IPS-NIHi11 (cell line): ENCODE results near the gene HOXA9.

Experiments
- DNase-seq: peaks from one replicate; pipeline ENCODE4 v3.0.0; 2012; ENCODE audit warnings: mixed read lengths, low spot score

The HOXA9 gene

DNA sequence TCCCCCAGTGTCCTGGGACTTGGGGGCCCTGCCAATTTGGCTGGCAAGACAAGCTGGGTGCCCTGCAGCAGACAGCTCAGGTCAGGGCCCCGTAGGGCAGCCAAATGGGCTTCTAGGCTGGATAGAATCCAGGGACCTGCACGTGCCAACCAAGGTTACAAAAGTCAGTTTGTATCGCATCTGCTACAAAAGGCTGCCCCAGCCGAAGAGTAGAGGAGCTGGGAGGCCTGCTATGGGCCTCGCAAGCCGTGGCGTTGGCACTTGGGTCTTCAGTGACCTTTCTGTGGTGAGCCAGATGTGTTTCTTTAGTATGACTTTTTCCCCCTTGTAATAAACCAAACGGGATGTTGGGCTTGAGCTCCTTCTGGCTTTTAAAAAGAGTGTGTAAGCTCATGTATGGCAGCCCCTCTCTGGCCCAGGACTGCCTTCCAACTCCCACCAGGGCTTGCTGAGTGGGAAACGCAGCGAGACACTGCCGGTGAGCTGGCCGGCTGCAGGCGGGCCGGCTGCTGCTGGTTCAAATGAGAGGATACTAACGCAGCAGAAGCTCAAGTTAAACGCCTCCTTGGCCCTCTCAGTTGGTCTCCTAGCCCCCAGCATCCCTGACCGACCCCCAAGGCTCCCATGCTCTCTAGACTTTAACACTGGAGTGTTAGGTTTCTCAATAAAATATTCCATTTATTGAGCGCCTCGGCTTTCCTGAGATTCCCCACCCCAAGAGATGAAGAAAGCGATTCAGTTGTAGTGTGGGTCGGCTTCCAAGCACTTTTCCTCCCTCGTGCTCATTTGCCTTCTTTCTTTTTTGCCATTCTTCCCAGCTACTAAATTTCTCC, 11.8 kb upstream of the HOXA9 start:
- no peak for DNase-seq

GRCh38 chr7:27176524-27176845, 11.1 kb upstream of the HOXA9 start:
- DNase-seq, result no peak

- peak; percentile 10 for DNase-seq
These were observed 10.5 kb upstream of the HOXA9 start for GRCh38 chr7:27175626-27176523.

GRCh38 chr7:27174874-27175625, 9.7 kb upstream of the HOXA9 start:
- DNase-seq, result peak; percentile 12

DNA sequence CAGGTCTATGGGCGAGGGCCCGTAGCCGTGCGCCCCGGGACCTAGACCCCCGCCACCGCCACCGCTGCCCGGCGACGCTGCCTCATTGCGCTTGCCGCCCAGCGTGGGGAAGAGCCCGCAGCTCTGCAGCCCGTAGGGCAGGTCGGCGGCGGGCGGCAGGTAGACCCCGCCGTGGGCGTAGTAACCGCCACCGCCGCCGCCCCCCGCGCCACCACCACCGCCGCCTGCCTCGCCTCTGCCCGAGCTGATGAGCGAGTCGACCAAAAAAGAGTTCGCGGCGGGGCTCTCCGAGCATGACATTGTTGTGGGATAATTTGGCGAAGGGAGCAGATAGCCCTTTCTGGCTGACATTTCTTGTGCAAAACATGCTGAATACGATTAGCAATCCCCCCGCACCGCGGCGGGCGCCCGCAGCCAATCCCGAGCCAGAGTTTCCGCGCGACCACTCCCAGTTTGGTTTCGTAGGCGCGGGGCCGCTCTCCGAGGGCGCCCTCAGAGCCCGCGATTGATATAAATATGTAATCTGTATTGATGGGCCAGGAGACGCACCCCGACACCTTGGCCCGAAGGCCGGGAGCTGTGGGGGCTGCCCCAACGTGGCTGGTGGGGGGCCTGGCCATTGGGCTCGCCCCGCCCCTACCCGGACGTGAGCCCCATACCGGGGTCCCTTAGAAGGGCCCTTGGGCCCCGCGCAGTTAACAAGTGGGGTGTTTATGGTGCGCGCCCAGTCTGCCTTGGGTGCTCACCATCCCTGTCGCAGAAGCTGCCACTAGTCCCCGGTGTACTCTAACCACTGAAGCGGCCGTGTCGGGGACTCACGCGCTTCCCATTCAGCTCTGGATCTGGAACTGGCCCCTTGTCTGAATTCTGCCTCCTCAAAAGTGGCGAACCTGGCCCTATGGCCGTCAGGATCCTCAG, 8.9 kb upstream of the HOXA9 start, which contains the start of gene HOXA10:
Gene HOXA10 (minus strand): TSS at position 365 of the 918 bp plus-strand sequence. CDS start 14 bp downstream, at position 351.
- peak; percentile 33 for DNase-seq

GRCh38 chr7:27173511-27173955, 8.2 kb upstream of the HOXA9 start:
- DNase-seq, result peak; percentile 39

GRCh38 chr7:27172823-27173510, 7.6 kb upstream of the HOXA9 start:
- DNase-seq, result peak; percentile 22

DNA sequence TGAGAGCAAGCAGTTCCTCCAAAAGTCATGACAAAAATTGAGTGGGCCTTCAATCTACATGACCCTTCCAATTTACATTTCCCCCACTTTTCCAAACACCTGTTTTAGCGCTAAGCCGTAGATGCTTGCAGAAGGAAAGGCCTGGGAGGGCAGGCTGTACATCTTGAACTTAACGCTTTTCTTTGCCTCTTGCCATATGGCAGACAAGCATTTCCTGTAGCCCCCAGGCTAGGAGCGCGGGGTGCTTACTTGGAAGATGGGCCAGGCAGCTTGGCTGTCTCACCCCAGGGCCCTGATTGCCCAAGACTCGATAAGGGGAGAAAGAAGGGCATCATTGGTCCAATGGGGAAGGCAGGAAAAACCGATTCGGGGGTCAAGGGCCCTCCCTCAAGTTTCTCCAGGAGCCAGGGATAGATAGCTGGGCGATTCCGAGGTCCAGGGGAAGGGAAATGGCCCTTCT, 7.0 kb upstream of the HOXA9 start:
- DNase-seq, result no peak

DNA sequence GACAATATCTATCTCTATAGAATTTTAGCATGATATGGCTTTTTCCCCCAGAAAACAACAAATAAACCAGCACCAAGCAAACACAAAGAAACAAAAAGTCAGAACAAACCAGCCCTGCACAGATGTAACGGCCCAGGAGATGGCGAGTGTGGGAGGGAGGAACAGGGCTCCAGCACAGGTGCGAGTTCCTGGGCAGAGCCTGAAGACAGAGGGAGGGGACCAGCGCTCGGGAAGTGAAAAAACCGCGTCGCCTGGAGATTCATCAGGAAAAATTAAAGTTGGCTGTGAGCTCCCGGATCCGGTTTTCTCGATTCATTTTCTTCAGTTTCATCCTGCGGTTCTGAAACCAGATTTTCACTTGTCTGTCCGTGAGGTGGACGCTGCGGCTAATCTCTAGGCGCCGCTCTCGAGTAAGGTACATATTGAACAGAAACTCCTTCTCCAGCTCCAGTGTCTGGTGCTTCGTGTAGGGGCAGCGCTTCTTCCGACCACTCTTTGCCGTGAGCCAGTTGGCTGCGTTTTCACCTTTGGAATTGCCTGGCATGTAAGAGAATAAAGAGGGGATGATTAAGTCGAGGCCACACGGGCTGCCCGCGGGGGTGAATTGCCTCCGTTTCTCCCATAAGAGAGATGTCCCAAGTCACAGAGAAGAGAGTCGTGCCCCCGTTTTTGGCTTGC, 6.4 kb upstream of the HOXA9 start:
- DNase-seq, result no peak

- no peak for DNase-seq
These were observed 5.9 kb upstream of the HOXA9 start for GRCh38 chr7:27171325-27171636.

GRCh38 chr7:27170426-27171324, 5.3 kb upstream of the HOXA9 start:
- no peak for DNase-seq

GRCh38 chr7:27169658-27170425, 4.5 kb upstream of the HOXA9 start:
- DNase-seq, result no peak

DNA sequence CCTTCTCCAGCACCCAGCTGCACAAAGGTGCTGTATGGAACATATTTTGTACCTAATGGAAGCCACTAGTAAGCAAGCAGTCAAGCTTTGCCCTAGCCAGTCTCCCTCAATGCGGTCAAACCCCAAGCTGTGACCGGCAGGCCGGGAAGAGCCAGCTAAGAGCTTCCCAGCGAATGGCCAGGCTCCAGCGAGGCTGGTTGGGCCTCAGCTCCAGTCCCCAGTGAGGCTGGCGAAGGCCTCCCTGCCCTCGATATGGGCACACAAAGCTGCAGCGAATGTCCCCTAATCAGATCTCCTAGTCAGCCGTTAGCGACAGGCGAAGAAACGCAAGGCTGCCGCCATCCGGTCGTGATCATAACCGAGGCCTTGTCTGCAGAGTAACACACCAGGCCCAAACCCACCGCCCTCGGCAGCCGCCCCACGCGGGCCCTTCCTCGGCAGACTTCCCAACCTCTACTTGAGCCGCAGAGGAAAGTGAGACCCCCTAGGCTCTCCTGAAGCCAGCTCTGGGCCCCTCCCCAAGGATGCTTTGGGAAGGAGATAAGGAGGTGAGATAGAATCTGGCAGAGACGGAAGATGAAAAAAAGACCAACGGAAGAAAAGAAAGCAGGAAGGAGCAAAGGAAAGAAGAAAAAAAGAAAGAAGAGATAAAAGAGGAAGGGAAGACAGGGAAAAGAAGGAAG, 3.1 kb upstream of the HOXA9 start:
- DNase-seq, result no peak

- DNase-seq, result no peak
These were observed 2.6 kb upstream of the HOXA9 start for GRCh38 chr7:27167916-27168264.

DNA sequence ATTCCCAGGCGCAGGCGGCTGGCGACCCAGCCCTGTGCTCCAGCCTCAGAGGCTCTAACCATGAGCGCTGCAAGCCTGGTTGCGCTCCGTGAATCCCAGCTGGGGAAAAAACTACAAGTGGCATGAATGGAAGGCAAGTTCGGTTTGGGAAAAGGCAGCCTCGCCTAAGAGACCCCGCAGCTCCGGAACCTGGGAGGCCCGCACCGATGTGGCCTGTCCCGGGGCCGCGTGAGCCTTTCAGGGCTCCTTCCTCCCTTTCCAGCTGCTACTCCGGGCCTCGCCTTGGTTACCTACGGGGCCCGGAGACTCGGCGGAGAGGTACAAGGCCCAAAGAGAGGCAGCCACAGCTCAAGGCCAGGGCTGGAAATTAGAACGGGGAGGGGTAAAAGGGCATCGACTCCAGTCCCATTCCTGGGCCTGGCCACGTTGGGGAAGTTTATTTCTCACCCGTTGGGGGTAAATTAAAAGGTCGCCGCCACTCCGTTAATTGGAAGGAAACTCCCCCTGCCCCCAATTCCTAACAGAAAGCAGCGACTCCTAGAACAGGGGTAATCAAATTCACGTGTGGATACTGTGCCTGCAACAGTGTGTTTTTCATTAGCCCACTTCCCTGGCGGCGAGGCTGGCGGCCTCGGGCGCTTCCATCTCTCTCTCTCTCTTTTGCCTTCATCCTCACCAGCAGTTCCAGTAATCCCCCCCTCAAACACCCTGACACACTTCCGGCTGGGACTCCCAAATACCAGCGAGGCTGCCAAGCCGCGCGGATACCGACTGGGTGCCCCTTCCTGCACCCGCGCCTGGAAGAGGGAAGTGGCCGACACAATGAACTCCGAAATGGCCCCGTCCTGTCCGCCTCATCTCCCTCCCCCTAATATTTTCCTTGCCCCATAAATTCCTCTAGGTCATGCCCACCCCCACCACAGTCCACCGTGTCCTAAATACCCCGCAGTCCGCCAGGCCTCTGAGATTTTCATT, 1.5 kb upstream of the HOXA9 start:
- no peak for DNase-seq

DNA sequence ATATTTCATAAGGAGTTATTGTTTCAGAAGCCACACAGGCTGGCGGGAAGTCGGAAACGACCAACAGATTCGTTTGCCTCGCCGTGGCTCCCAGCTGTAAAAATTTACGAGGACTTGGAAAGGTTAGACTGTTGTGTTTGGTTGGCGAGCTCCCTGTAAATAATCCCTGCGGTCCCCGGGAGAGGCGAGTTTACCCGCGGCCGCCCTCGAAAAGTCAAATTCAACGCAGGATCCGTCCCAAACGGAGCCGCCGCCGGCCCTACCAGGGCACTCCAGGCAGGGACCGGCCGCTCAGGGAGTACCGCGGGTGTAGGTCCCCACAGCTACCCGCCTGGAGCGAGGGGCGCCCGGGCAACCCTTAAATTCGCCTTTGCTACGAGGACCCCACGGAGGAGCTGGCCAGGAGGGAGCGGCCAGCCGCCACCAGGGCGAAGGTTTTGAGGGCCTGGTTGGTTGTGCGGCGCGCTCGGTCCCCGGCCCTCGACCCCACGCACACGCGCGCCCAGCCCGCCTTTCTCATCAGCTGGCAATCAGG, 726 bp upstream of the HOXA9 start:
- no peak for DNase-seq
